ENCODE measurements around the gene PNLIPRP2. TPM values are rescaled to one million over a fixed set of nuclear protein-coding genes. Genes with fewer than 3 reads are reported as not detected.

PNLIPRP2 gene
- polyA plus RNA-seq, 1 experiment: not detected

DNA sequence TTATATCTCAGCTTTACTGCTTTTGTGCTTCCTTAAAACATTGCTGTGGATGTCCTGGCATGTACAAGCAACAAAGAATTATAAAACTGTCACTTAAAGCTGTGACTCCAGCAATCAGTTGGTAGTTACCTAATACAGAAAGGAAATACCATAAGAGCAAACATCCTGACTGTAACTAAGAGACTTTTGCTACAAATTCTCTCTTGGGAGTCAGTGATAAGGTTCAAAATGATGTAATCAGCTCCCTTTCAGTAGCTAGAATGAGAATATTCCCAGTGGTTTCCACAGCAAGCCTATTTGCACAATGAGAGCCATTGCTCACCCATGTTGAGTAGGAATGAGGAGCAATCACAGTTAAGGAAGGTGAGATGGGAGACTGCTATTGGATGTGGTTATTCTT, 22.4 kb upstream of the PNLIPRP2 start:
- H3K27ac ChIP-seq (ENCODE audit: low read depth, low read length): no peak overlapping the region
- no peak overlapping the region for H3K4me3 ChIP-seq (ENCODE audit: low read depth, low read length)
- H3K27me3 ChIP-seq (ENCODE audit: control insufficient read depth, insufficient read depth, low read length): peaks cover 2% of the 10 kb centered on the region
- POLR2A ChIA-PET: no interaction called here
- CTCF ChIA-PET: interaction anchor here (1.4 kb wide), 1 partner anchor 199 kb away, joined by 3 read pairs; no protein-coding TSS in a partner anchor
- H3K9me3 ChIP-seq (ENCODE audit: control insufficient read depth, insufficient read depth, low read length): no peaks in the 10 kb centered on the region
- TF ChIP-seq, protein P1, sequence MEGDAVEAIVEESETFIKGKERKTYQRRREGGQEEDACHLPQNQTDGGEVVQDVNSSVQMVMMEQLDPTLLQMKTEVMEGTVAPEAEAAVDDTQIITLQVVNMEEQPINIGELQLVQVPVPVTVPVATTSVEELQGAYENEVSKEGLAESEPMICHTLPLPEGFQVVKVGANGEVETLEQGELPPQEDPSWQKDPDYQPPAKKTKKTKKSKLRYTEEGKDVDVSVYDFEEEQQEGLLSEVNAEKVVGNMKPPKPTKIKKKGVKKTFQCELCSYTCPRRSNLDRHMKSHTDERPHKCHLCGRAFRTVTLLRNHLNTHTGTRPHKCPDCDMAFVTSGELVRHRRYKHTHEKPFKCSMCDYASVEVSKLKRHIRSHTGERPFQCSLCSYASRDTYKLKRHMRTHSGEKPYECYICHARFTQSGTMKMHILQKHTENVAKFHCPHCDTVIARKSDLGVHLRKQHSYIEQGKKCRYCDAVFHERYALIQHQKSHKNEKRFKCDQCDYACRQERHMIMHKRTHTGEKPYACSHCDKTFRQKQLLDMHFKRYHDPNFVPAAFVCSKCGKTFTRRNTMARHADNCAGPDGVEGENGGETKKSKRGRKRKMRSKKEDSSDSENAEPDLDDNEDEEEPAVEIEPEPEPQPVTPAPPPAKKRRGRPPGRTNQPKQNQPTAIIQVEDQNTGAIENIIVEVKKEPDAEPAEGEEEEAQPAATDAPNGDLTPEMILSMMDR (IDR thresholded peaks at IDR 0.05; ENCODE audit: low read depth, low read length): no peak
- no peak for DNase-seq (ENCODE audit: low read depth, low spot score)

DNA sequence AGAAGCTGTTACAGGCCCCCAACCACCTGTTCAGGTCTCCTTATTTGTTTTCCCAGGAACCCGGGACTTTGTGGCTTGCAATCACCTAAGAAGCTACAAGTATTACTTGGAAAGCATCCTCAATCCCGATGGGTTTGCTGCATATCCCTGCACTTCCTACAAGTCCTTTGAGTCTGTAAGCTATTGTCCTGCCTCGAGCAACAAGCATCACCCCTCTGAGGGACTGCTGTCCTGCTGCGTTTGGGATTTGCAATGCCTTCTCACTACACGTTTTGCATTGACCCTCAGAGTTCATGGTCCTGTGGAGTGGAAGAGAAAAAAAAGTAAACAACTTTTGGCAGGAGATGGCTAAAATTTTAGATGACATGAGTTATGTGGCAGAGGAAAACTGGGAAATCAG, 20.8 kb upstream of the PNLIPRP2 start:
- no peaks in the 10 kb centered on the region for H3K9me3 ChIP-seq (ENCODE audit: control insufficient read depth, insufficient read depth, low read length)
- peaks cover 2% of the 10 kb centered on the region for H3K27me3 ChIP-seq (ENCODE audit: control insufficient read depth, insufficient read depth, low read length)
- H3K4me3 ChIP-seq (ENCODE audit: low read depth, low read length): no peak overlapping the region
- no peak overlapping the region for H3K27ac ChIP-seq (ENCODE audit: low read depth, low read length)
- CTCF ChIA-PET: no interaction called here
- TF ChIP-seq, protein P1 (IDR thresholded peaks at IDR 0.05; ENCODE audit: low read depth, low read length): no peak
- POLR2A ChIA-PET: no interaction called here
- DNase-seq (ENCODE audit: low read depth, low spot score): no peak

DNA sequence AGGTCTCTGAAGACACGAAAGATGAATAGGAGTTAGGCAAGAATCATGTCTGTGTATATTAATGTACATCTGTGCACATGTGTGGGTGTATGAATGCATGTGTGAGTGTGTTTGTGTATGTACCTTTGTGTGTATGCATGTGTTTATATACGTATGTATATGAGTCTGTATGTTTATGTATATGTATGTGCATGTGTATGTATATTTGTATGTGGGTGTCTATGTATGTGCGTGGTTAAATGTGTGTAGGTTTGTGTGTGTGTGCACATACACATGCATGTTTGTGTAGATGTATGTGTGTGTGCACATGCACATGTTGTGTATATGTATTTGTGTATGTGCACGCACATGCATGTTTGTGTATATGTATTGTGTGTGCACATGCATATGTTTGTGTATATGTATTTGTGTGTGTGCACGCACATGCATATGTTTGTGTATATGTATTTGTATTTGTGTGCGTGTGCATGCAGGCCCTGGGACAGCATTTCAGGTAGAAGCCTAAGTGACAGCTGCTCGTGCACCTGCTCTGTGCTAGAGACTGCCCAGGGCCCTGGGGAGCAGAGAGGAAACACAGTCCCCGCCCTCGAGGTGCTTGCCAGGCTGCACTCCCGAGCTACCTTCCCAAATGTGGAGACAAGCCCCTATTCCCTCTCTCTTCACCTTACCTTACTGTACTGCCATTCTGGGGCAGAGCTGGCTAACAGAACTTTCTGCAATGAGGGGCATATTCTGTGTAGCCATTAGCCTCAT, 17.9 kb upstream of the PNLIPRP2 start:
- Histone ChIP-seq H3K27me3 (ENCODE audit: control insufficient read depth, insufficient read depth, low read length) (peaks cover 7% of the 10 kb centered on the region), H3K4me3 (ENCODE audit: low read depth, low read length) (no peak overlapping the region), H3K9me3 (ENCODE audit: control insufficient read depth, insufficient read depth, low read length) (no peaks in the 10 kb centered on the region), H3K27ac (ENCODE audit: low read depth, low read length) (no peak overlapping the region)
- TF ChIP-seq, protein P1 (IDR thresholded peaks at IDR 0.05; ENCODE audit: low read depth, low read length): no peak
- POLR2A ChIA-PET: no interaction called here
- CTCF ChIA-PET: no interaction called here
- no peak for DNase-seq (ENCODE audit: low read depth, low spot score)

DNA sequence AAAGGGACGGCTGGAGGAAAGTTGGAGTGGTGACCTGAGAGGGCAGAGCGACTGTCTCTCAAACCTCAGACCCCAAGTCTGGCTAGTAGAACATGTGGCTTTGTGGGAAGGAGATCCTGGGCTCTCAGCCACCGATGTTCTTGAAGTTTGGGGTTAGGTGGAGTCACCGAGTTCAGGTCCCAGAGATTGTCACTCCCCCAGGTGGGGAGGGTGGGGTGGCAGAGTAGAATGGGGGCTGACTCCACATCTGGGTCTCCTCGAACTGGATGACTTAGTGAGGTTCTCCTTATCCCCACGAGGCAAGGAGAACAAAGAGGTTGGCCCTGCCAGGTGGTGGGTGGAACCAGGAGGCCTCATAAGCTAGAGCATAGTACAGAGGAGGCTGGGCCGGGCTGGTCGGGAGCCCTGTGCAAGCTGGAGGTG, 14.7 kb upstream of the PNLIPRP2 start:
- H3K9me3 ChIP-seq (ENCODE audit: control insufficient read depth, insufficient read depth, low read length): peaks cover 11% of the 10 kb centered on the region; the same call in 1 of the 2 replicates
- TF ChIP-seq, protein P1 (IDR thresholded peaks at IDR 0.05; ENCODE audit: low read depth, low read length): no peak
- H3K27ac ChIP-seq (ENCODE audit: low read depth, low read length): no peak overlapping the region
- peaks cover 10% of the 10 kb centered on the region for H3K27me3 ChIP-seq (ENCODE audit: control insufficient read depth, insufficient read depth, low read length)
- ChIA-PET POLR2A (no interaction called here), CTCF (interaction anchor here (1.2 kb wide), 1 partner anchor 10 kb away, joined by 3 read pairs; no protein-coding TSS in a partner anchor)
- no peak for DNase-seq (ENCODE audit: low read depth, low spot score)
- no peak overlapping the region for H3K4me3 ChIP-seq (ENCODE audit: low read depth, low read length)

DNA sequence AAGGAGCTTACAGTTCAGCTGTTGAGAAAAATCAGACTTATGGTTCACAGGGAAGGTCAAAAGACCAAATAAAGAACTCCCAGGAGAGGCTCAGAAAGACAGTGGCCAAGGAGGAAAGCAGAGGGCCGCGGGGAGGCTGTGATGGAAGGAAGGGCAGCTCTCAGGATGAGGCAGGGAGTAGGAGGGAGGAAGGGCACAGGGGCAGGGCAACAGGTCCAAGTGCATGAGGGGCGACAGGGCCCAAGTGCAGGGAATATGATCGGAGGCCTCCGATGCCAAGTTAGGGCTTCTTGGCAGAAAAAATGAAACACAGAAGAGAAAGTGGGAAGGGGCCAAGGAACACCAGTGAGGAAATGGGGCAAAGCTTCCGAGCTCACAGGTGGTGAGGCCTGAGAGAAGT, 13.4 kb upstream of the PNLIPRP2 start:
- POLR2A ChIA-PET: no interaction called here
- TF ChIP-seq, protein P1 (IDR thresholded peaks at IDR 0.05; ENCODE audit: low read depth, low read length): no peak
- no peak overlapping the region for H3K4me3 ChIP-seq (ENCODE audit: low read depth, low read length)
- DNase-seq (ENCODE audit: low read depth, low spot score): no peak
- no peak overlapping the region for H3K27ac ChIP-seq (ENCODE audit: low read depth, low read length)
- H3K27me3 ChIP-seq (ENCODE audit: control insufficient read depth, insufficient read depth, low read length): peaks cover 10% of the 10 kb centered on the region
- CTCF ChIA-PET: interaction anchor here (1.1 kb wide), 1 partner anchor 181 kb away, joined by 3 read pairs; no protein-coding TSS in a partner anchor
- H3K9me3 ChIP-seq (ENCODE audit: control insufficient read depth, insufficient read depth, low read length): peaks cover 11% of the 10 kb centered on the region; the same call in 1 of the 2 replicates
